CD4-positive, alpha-beta T cell (primary cell): Measurements from ENCODE around the gene OR4A15. TPM values are rescaled to one million over a fixed set of nuclear protein-coding genes. Genes with fewer than 3 reads are reported as not detected.

Experiments
- ATAC-seq: fragments of 200-7000 bp; cut with Tn5 transposase; one replicate; pipeline ENCODE4 v1.10.0; 2022; ENCODE audit warnings: mild to moderate bottlenecking; ENCODE audit not compliant: poor library complexity
- CTCF ChIA-PET: fragments of 350-600 bp; sonication (Branson Sonifier 250); formaldehyde crosslinking; loops from one replicate; lab custom pipeline; 2021; ENCODE audit warnings: antibody characterized with exemption, inconsistent platforms; lab: Charles Lee
- POLR2A ChIA-PET: fragments of 350-600 bp; sonication (Branson Sonifier 250); formaldehyde crosslinking; loops from one replicate; lab custom pipeline; 2021; ENCODE audit warnings: antibody characterized with exemption, inconsistent platforms; lab: Charles Lee
- DNase-seq, 14 experiments: peaks; one replicate each; pipeline ENCODE4 v3.0.0-alpha.2; 2013 to 2020; ENCODE audit warnings: mixed read lengths in 2 of 14
- H3K27ac ChIP-seq, 2 donors: one replicate each; pipeline versions ENCODE4 v1.5.1 to v1.7.0; 2013; ENCODE audit warnings: low read length in 2 of 2, low read depth in 1 of 2, mild to moderate bottlenecking in 1 of 2
- H3K27me3 ChIP-seq, 2 experiments: 1 replicate in 1 of 2; 2 replicates in 1 of 2; pipeline versions ENCODE4 v1.6.1 to v1.7.0; 2013; ENCODE audit warnings: low read length in 2 of 2, control low read depth in 1 of 2, mild to moderate bottlenecking in 1 of 2, moderate library complexity in 1 of 2; ENCODE audit not compliant: insufficient read depth in 2 of 2, control insufficient read depth in 1 of 2
- H3K36me3 ChIP-seq: one replicate; pipeline ENCODE4 v1.6.1; 2013; ENCODE audit warnings: low read length, control low read depth; ENCODE audit not compliant: insufficient read depth
- H3K4me1 ChIP-seq: one replicate; pipeline ENCODE4 v1.6.1; 2013; ENCODE audit warnings: low read length, control low read depth; ENCODE audit not compliant: insufficient read depth
- H3K4me3 ChIP-seq: one replicate; pipeline ENCODE4 v1.5.1; 2013; ENCODE audit warnings: mild to moderate bottlenecking, low read length, moderate library complexity
- H3K9me3 ChIP-seq, 2 experiments: 1 replicate in 1 of 2; 2 replicates in 1 of 2; pipeline versions ENCODE4 v1.6.1 to v1.7.0; 2013; ENCODE audit warnings: low read length in 2 of 2, mild to moderate bottlenecking in 2 of 2, control low read depth in 1 of 2, moderate library complexity in 1 of 2; ENCODE audit not compliant: control insufficient read depth in 1 of 2, insufficient read depth in 1 of 2
- H3K27ac Mint-ChIP-seq: one replicate; pipeline ENCODE4 v1.8.0; 2020; ENCODE audit warnings: mixed read lengths
- H3K27me3 Mint-ChIP-seq: one replicate; pipeline ENCODE4 v1.8.0; 2021; ENCODE audit warnings: mixed read lengths
- H3K36me3 Mint-ChIP-seq: one replicate; pipeline ENCODE4 v1.8.0; 2021; ENCODE audit warnings: low read depth, mixed read lengths
- H3K4me1 Mint-ChIP-seq: one replicate; pipeline ENCODE4 v1.8.0; 2021; ENCODE audit warnings: low read depth, mixed read lengths
- H3K4me3 Mint-ChIP-seq: one replicate; pipeline ENCODE4 v1.8.0; 2020; ENCODE audit warnings: mild to moderate bottlenecking, mixed read lengths
- H3K9me3 Mint-ChIP-seq: one replicate; pipeline ENCODE4 v1.8.0; 2020; ENCODE audit warnings: mixed read lengths
- intact Hi-C, 2 experiments: fragments of 100-400 bp; cut with DNase I in 1 of 2; cut with micrococcal nuclease in 1 of 2; formaldehyde crosslinking; loops; one replicate each; pipeline versions ENCODE4 v1.15.1 to v1.9.0; 2023 to 2025; cut with DNase I, micrococcal nuclease
- total RNA-seq, 174 experiments: library from RNA in 2 of 174; stranded (reverse) in 2 of 174; gene quantifications; one replicate each; pipeline ENCODE4 v1.2.3 and lab custom pipeline; 2021 to 2026
- TF ChIP-seq, protein P1 (sequence below): fragments of 200-600 bp; IDR thresholded peaks from one replicate; pipeline ENCODE4 v1.8.0; 2022; ENCODE audit warnings: antibody characterized with exemption, mild to moderate bottlenecking

OR4A15 gene
- total RNA-seq, 2 experiments from 2014 or later: not detected

GRCh38 chr11:55345306-55345705, 22.5 kb upstream of the OR4A15 start:
- TF ChIP-seq, protein P1, sequence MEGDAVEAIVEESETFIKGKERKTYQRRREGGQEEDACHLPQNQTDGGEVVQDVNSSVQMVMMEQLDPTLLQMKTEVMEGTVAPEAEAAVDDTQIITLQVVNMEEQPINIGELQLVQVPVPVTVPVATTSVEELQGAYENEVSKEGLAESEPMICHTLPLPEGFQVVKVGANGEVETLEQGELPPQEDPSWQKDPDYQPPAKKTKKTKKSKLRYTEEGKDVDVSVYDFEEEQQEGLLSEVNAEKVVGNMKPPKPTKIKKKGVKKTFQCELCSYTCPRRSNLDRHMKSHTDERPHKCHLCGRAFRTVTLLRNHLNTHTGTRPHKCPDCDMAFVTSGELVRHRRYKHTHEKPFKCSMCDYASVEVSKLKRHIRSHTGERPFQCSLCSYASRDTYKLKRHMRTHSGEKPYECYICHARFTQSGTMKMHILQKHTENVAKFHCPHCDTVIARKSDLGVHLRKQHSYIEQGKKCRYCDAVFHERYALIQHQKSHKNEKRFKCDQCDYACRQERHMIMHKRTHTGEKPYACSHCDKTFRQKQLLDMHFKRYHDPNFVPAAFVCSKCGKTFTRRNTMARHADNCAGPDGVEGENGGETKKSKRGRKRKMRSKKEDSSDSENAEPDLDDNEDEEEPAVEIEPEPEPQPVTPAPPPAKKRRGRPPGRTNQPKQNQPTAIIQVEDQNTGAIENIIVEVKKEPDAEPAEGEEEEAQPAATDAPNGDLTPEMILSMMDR: no peak
- Histone ChIP-seq H3K9me3 (peaks cover 3 to 17% of the 10 kb centered on the region in 2 experiments), H3K27me3 (no peaks in the 10 kb centered on the region), H3K4me1 (no peaks in the 10 kb centered on the region), H3K36me3 (no peaks in the 10 kb centered on the region), H3K27ac (no peak overlapping the region), H3K4me3 (no peak overlapping the region)
- H3K4me1 Mint-ChIP-seq: no peaks in the 10 kb centered on the region
- no peaks in the 10 kb centered on the region for H3K27me3 Mint-ChIP-seq
- CTCF ChIA-PET: no interaction called here
- H3K36me3 Mint-ChIP-seq: no peaks in the 10 kb centered on the region
- POLR2A ChIA-PET: no interaction called here
- H3K9me3 Mint-ChIP-seq: peaks cover 17% of the 10 kb centered on the region
- ATAC-seq (no peak), DNase-seq (no peak)
- intact Hi-C loops: no loop called here
- H3K4me3 Mint-ChIP-seq: no peak overlapping the region
- no peak overlapping the region for H3K27ac Mint-ChIP-seq

DNA sequence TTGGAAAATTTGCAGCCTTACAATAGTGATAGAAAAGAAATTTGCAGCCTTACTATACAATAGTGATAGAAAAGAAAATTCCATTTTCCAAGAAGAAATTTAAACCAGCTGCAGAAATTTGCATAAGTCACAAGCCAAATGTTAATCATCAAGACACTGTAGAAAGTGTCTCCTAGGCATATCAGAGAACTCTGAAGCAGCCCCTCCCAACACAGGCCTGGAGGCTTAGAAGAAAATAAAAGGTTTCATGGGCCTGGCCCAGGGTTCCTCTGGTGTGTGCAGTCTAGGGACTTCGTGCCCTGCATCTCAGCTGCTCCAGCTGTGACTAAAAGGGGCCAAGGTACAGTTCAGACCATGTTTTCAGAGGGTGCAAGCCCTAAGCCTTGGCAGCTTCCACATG, 18.7 kb upstream of the OR4A15 start:
- H3K36me3 ChIP-seq: no peaks in the 10 kb centered on the region
- H3K36me3 Mint-ChIP-seq: no peaks in the 10 kb centered on the region
- no peaks in the 10 kb centered on the region for H3K4me1 ChIP-seq
- ChIA-PET POLR2A (no interaction called here), CTCF (no interaction called here)
- H3K4me3 ChIP-seq: no peak overlapping the region
- peaks cover under 1 to 3% of the 10 kb centered on the region in 2 experiments for H3K9me3 ChIP-seq
- H3K4me1 Mint-ChIP-seq: no peaks in the 10 kb centered on the region
- intact Hi-C loops: no loop called here
- no peaks in the 10 kb centered on the region for H3K27me3 ChIP-seq
- no peaks in the 10 kb centered on the region for H3K27me3 Mint-ChIP-seq
- no peak overlapping the region for H3K4me3 Mint-ChIP-seq
- ATAC-seq (no peak), DNase-seq (no peak)
- no peak overlapping the region for H3K27ac Mint-ChIP-seq
- peaks cover 16% of the 10 kb centered on the region for H3K9me3 Mint-ChIP-seq
- H3K27ac ChIP-seq: no peak overlapping the region
- TF ChIP-seq, protein P1: no peak

DNA sequence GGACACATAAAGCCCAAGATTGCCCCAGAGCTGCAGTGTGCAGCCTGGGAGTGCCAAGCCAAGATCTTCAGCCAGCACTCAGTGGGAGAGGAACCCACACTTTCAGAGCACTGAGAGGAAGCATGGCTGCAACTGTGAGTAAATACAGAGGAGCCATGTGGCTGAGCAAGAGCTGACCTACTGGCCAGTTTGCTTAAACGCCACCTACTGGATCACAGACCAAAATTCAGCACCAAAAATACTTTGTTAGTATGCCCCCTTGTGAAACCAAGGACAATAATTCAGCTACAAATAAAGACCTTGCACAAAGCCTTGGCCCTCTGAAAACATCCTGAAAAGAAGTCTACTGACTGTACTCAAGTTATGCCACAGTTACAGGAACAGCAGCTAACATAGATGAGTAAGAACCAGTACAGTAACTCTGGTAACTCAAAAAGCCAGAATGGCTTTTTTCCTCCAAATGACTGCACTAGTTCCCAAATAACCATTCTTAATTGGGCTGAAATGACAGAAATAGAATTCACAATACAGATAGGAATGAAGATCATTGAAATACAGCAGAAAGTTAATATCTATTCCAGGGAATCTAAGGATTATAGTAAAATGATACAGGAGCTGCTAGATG, 10.1 kb upstream of the OR4A15 start:
- H3K9me3 Mint-ChIP-seq: peaks cover 26% of the 10 kb centered on the region
- ChIA-PET CTCF (no interaction called here), POLR2A (no interaction called here)
- H3K36me3 Mint-ChIP-seq: no peaks in the 10 kb centered on the region
- Histone ChIP-seq H3K36me3 (no peaks in the 10 kb centered on the region), H3K27ac (no peak overlapping the region), H3K4me1 (no peaks in the 10 kb centered on the region), H3K27me3 (no peaks in the 10 kb centered on the region), H3K9me3 (peaks cover 8 to 18% of the 10 kb centered on the region in 2 experiments), H3K4me3 (no peak overlapping the region)
- DNase-seq (no peak), ATAC-seq (no peak)
- H3K27ac Mint-ChIP-seq: no peak overlapping the region
- H3K27me3 Mint-ChIP-seq: no peaks in the 10 kb centered on the region
- TF ChIP-seq, protein P1: no peak
- intact Hi-C loops: no loop called here
- H3K4me3 Mint-ChIP-seq: no peak overlapping the region
- H3K4me1 Mint-ChIP-seq: no peaks in the 10 kb centered on the region
